ENCODE measurements around the gene BANF1.
"Not testable (repeated sequence)": the region's sequence is repeated elsewhere in the genome, so short reads cannot be mapped to it uniquely, and the experiment has no call there.

BANF1 gene

DNA sequence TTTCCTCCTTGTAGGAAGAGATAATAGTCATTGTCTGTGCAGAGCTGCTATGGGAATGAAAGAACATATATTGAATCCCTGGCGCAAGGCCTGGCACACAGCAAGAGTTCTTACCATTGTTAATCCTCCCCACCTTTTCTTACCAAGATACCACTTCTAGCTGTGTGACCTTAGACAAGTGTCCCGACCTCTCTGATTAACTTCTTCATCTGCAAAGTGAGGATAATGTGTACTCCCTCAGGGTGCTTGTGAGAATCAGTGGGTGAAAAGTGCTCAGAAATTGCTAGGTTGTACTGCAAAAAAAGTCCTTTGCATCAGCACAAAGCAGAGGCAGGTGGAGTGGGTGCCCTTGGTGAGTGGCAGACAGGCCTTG, 5.8 kb downstream of the BANF1 start:
- Histone ChIP-seq H2AFZ (ENCODE audit: low read depth, low read length) (no peak overlapping the region), H3K4me1 (ENCODE audit: insufficient read depth, low read length) (peaks cover 28% of the 10 kb centered on the region), H3K27me3 (ENCODE audit: insufficient read depth, low read length, poor library complexity) (no peaks in the 10 kb centered on the region), H3K4me3 (ENCODE audit: low read depth in 1 of 2, low read length in 2 of 2) (no peak overlapping the region), H3K27ac (ENCODE audit: low read length) (no peak overlapping the region), H4K20me1 (ENCODE audit: insufficient read depth, low read length) (peaks cover 24% of the 10 kb centered on the region), H3K9ac (ENCODE audit: low read depth, low read length) (no peak overlapping the region), H3K36me3 (ENCODE audit: insufficient read depth, low read length) (peaks cover 27% of the 10 kb centered on the region), H3K9me3 (ENCODE audit: insufficient read depth, low read length, severe bottlenecking) (no peaks in the 10 kb centered on the region), H3K4me2 (ENCODE audit: insufficient read depth, low read length) (no peak overlapping the region), H3K79me2 (ENCODE audit: insufficient read depth, low read length) (peaks cover 10% of the 10 kb centered on the region)
- TF ChIP-seq, protein P1, sequence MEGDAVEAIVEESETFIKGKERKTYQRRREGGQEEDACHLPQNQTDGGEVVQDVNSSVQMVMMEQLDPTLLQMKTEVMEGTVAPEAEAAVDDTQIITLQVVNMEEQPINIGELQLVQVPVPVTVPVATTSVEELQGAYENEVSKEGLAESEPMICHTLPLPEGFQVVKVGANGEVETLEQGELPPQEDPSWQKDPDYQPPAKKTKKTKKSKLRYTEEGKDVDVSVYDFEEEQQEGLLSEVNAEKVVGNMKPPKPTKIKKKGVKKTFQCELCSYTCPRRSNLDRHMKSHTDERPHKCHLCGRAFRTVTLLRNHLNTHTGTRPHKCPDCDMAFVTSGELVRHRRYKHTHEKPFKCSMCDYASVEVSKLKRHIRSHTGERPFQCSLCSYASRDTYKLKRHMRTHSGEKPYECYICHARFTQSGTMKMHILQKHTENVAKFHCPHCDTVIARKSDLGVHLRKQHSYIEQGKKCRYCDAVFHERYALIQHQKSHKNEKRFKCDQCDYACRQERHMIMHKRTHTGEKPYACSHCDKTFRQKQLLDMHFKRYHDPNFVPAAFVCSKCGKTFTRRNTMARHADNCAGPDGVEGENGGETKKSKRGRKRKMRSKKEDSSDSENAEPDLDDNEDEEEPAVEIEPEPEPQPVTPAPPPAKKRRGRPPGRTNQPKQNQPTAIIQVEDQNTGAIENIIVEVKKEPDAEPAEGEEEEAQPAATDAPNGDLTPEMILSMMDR (IDR thresholded peaks at IDR 0.05; ENCODE audit: borderline replicate concordance, extremely low read depth, low read length, poor library complexity, severe bottlenecking): no peak
- TF ChIP-seq EZH2 (IDR thresholded peaks at IDR 0.05; ENCODE audit: borderline replicate concordance, low read depth, low read length, severe bottlenecking): no peak
- DNase-seq: no peak
- ATAC-seq (ENCODE audit: insufficient read depth, low read depth): no peak; the same call in 2 of the 3 replicates

DNA sequence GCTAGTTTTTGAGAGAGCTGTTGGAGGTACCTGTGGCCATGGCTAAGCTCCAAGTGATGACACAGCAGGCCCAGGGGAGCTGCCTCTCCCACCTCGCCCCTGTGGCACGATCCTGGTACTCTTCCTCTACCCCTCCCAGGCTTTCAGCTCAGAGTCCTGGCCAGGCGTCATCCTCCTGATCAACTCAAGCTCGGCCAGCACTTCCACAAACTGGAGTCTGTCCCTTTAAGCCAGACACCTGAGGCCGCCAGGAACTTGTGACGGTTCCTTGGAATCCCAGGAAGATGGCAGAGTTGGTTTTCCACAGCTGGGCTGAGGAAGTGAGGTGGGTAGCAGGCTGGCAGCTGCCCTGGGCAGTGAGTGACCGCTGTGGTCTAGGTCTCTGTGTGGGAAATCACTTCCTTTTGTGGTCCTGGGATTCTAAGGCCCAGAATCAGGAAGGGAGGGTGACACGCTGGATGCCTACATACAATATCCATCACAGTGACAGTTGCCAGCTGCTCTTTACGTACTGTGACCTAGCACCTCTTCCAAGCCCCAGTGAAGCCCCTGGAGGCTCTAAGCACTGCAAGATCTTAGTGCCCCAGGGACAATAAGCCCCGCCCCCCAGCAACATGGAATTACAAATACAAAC, 6.3 kb downstream of the BANF1 start:
- peak; percentile 10; the same call in 1 of the 3 replicates for ATAC-seq (ENCODE audit: insufficient read depth, low read depth)
- no peak overlapping the region for H3K4me2 ChIP-seq (ENCODE audit: insufficient read depth, low read length)
- TF ChIP-seq EZH2 (IDR thresholded peaks at IDR 0.05; ENCODE audit: borderline replicate concordance, low read depth, low read length, severe bottlenecking): no peak
- TF ChIP-seq, protein P1 (IDR thresholded peaks at IDR 0.05; ENCODE audit: borderline replicate concordance, extremely low read depth, low read length, poor library complexity, severe bottlenecking): no peak

DNA sequence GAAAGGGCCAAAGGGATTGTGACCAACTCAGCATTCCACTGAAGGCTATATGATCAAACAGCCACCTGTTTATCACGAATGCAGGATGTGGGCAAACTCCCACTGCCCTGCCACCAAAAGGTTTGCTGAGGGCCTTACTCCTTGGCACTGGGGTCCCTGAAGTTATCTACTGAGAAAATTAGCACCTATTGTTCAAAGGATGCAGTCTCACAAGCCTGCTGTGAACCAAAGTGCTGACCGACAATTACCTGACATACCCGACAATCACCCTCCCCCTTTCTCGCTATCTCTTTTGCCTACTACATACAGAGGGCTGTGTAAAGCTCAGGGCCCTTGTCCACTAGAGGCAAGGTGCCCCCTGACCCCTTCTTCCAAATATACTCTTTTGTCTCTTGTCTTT, 7.7 kb downstream of the BANF1 start:
- H3K79me2 ChIP-seq (ENCODE audit: insufficient read depth, low read length); H3K9me3 ChIP-seq (ENCODE audit: insufficient read depth, low read length, severe bottlenecking); H3K9ac ChIP-seq (ENCODE audit: low read depth, low read length); DNase-seq; H3K36me3 ChIP-seq (ENCODE audit: insufficient read depth, low read length); H3K27ac ChIP-seq (ENCODE audit: low read length); H3K27me3 ChIP-seq (ENCODE audit: insufficient read depth, low read length, poor library complexity); ATAC-seq (ENCODE audit: insufficient read depth, low read depth); H3K4me3 ChIP-seq (ENCODE audit: low read depth in 1 of 2, low read length in 2 of 2); H2AFZ ChIP-seq (ENCODE audit: low read depth, low read length); H3K4me2 ChIP-seq (ENCODE audit: insufficient read depth, low read length): not testable (repeated sequence)
- peaks cover 13% of the 10 kb centered on the region; the same call in 1 of the 2 replicates for H4K20me1 ChIP-seq (ENCODE audit: insufficient read depth, low read length)
- H3K4me1 ChIP-seq (ENCODE audit: insufficient read depth, low read length): peaks cover 17% of the 10 kb centered on the region

More for the DNA sequence above, 6.3 kb downstream of the BANF1 start:
- no peak for DNase-seq
- peaks cover 23% of the 10 kb centered on the region for H3K4me1 ChIP-seq (ENCODE audit: insufficient read depth, low read length)
- peaks cover 22% of the 10 kb centered on the region for H3K36me3 ChIP-seq (ENCODE audit: insufficient read depth, low read length)
- H3K27me3 ChIP-seq (ENCODE audit: insufficient read depth, low read length, poor library complexity): no peaks in the 10 kb centered on the region
- no peak overlapping the region for H3K27ac ChIP-seq (ENCODE audit: low read length)
- peaks cover 19% of the 10 kb centered on the region for H4K20me1 ChIP-seq (ENCODE audit: insufficient read depth, low read length)
- H3K9ac ChIP-seq (ENCODE audit: low read depth, low read length): no peak overlapping the region
- no peaks in the 10 kb centered on the region for H3K9me3 ChIP-seq (ENCODE audit: insufficient read depth, low read length, severe bottlenecking)
- H3K79me2 ChIP-seq (ENCODE audit: insufficient read depth, low read length): peaks cover 5% of the 10 kb centered on the region
- no peak overlapping the region for H3K4me3 ChIP-seq (ENCODE audit: low read depth in 1 of 2, low read length in 2 of 2)
- H2AFZ ChIP-seq (ENCODE audit: low read depth, low read length): no peak overlapping the region

DNA sequence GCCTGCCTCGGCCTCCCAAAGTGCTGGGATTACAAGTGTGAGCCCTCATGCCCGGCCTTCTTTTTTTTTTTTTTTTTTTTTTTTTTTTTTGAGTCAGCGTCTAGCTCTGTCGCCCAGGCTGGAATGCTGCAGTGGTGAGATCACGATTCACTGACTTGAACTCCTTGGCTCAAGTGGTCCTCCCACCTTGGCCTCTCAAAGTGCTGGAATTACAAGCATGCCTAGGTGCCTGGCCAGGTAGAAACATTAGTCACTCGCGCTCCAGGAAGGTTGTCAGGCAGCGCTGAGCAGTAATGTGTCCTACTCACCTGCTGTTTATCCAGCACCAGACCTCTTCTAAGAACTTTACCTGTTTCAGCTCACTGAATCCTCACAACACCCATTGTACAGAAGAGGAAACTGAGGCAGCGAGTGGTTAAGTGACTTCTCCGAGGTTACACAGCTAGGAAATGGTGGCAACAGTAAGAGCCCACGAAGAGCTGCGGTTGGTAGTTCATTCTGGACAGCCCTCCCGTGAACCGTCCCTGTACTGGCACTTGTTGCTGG, 9.0 kb downstream of the BANF1 start:
- no peak for TF ChIP-seq EZH2 (IDR thresholded peaks at IDR 0.05; ENCODE audit: borderline replicate concordance, low read depth, low read length, severe bottlenecking)
- TF ChIP-seq, protein P1 (IDR thresholded peaks at IDR 0.05; ENCODE audit: borderline replicate concordance, extremely low read depth, low read length, poor library complexity, severe bottlenecking): no peak
- H3K27ac ChIP-seq (ENCODE audit: low read length): no peak overlapping the region
- H3K9me3 ChIP-seq (ENCODE audit: insufficient read depth, low read length, severe bottlenecking): no peaks in the 10 kb centered on the region
- no peaks in the 10 kb centered on the region for H3K36me3 ChIP-seq (ENCODE audit: insufficient read depth, low read length)
- H3K9ac ChIP-seq (ENCODE audit: low read depth, low read length): no peak overlapping the region
- H2AFZ ChIP-seq (ENCODE audit: low read depth, low read length): no peak overlapping the region
- H3K27me3 ChIP-seq (ENCODE audit: insufficient read depth, low read length, poor library complexity): no peaks in the 10 kb centered on the region
- no peaks in the 10 kb centered on the region for H3K79me2 ChIP-seq (ENCODE audit: insufficient read depth, low read length)
- no peak overlapping the region for H3K4me2 ChIP-seq (ENCODE audit: insufficient read depth, low read length)
- H3K4me1 ChIP-seq (ENCODE audit: insufficient read depth, low read length): peaks cover 16% of the 10 kb centered on the region
- H3K4me3 ChIP-seq (ENCODE audit: low read depth in 1 of 2, low read length in 2 of 2): no peak overlapping the region
- H4K20me1 ChIP-seq (ENCODE audit: insufficient read depth, low read length): peaks cover 12% of the 10 kb centered on the region; the same call in 1 of the 2 replicates
- ATAC-seq (ENCODE audit: insufficient read depth, low read depth) (no peak), DNase-seq (no peak)
